ENCODE results near the gene CHST3. TPM values are rescaled to one million over a fixed set of nuclear protein-coding genes. Genes with fewer than 3 reads are reported as not detected.

CHST3 gene
- total and polyA plus RNA-seq, 2 experiments from 2014 or later: 1.9 to 22.5 TPM

GRCh38 chr10:71990706-71991269 lies 26.6 kb downstream of the CHST3 start:
- DNase-seq (ENCODE audit: low read depth in 1 of 2, low spot score in 1 of 2): peak in 1 of 2 donors; percentile 20

DNA sequence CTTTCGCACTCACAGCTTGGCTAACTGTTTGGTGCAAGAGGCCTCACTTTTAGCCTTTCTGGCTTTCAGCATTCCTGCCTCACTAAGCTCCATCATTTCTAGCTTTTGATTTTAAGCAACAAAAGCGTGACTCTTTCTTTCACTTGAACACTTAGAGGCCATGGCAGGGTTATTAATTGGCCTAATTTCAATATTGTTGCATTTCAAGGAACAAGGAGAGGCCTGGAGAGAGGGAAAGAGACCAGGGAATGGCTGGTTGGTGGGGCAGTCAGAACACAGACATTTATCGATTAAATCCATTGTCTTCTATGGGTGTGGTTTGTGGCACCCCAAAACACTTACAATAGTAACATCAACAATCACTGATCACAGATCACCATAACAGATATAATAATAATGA lies 31.3 kb downstream of the CHST3 start:
- no peaks in the 10 kb centered on the region for H3K9me3 ChIP-seq (ENCODE audit: low read depth)
- DNase-seq (ENCODE audit: low read depth in 1 of 2, low spot score in 1 of 2): no peak
- no peak overlapping the region for H3K27ac ChIP-seq
- H3K27me3 ChIP-seq: no peaks in the 10 kb centered on the region
- H3K4me1 ChIP-seq (ENCODE audit: low read depth): peaks cover 11% of the 10 kb centered on the region
- no peaks in the 10 kb centered on the region for H3K36me3 ChIP-seq
- no peak overlapping the region for H3K4me3 ChIP-seq
- TF ChIP-seq, protein P1, sequence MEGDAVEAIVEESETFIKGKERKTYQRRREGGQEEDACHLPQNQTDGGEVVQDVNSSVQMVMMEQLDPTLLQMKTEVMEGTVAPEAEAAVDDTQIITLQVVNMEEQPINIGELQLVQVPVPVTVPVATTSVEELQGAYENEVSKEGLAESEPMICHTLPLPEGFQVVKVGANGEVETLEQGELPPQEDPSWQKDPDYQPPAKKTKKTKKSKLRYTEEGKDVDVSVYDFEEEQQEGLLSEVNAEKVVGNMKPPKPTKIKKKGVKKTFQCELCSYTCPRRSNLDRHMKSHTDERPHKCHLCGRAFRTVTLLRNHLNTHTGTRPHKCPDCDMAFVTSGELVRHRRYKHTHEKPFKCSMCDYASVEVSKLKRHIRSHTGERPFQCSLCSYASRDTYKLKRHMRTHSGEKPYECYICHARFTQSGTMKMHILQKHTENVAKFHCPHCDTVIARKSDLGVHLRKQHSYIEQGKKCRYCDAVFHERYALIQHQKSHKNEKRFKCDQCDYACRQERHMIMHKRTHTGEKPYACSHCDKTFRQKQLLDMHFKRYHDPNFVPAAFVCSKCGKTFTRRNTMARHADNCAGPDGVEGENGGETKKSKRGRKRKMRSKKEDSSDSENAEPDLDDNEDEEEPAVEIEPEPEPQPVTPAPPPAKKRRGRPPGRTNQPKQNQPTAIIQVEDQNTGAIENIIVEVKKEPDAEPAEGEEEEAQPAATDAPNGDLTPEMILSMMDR (IDR thresholded peaks at IDR 0.05; ENCODE audit: low read depth, low read length): no peak

More at GRCh38 chr10:71990706-71991269, 26.6 kb downstream of the CHST3 start:
- no peak overlapping the region for H3K4me3 ChIP-seq
- no peaks in the 10 kb centered on the region for H3K27me3 ChIP-seq
- no peaks in the 10 kb centered on the region for H3K9me3 ChIP-seq (ENCODE audit: low read depth)
- H3K36me3 ChIP-seq: no peaks in the 10 kb centered on the region
- TF ChIP-seq, protein P1 (IDR thresholded peaks at IDR 0.05; ENCODE audit: low read depth, low read length): no peak
- H3K4me1 ChIP-seq (ENCODE audit: low read depth): peaks cover 7% of the 10 kb centered on the region
- no peak overlapping the region for H3K27ac ChIP-seq

GRCh38 chr10:71995887-71996575 lies 31.8 kb downstream of the CHST3 start:
- peak in 1 of 2 donors; percentile 12 for DNase-seq (ENCODE audit: low read depth in 1 of 2, low spot score in 1 of 2)
- H3K36me3 ChIP-seq: no peaks in the 10 kb centered on the region
- no peaks in the 10 kb centered on the region for H3K27me3 ChIP-seq
- no peak overlapping the region for H3K27ac ChIP-seq
- TF ChIP-seq, protein P1 (IDR thresholded peaks at IDR 0.05; ENCODE audit: low read depth, low read length): no peak
- no peaks in the 10 kb centered on the region for H3K9me3 ChIP-seq (ENCODE audit: low read depth)
- peaks cover 11% of the 10 kb centered on the region for H3K4me1 ChIP-seq (ENCODE audit: low read depth)
- H3K4me3 ChIP-seq: no peak overlapping the region

GRCh38 chr10:71996592-71997371 lies 32.6 kb downstream of the CHST3 start:
- H3K36me3 ChIP-seq: no peaks in the 10 kb centered on the region
- H3K9me3 ChIP-seq (ENCODE audit: low read depth): no peaks in the 10 kb centered on the region
- H3K27ac ChIP-seq: no peak overlapping the region
- TF ChIP-seq, protein P1 (IDR thresholded peaks at IDR 0.05; ENCODE audit: low read depth, low read length): no peak
- H3K4me1 ChIP-seq (ENCODE audit: low read depth): peaks cover 11% of the 10 kb centered on the region
- no peaks in the 10 kb centered on the region for H3K27me3 ChIP-seq
- no peak overlapping the region for H3K4me3 ChIP-seq
- no peak for DNase-seq (ENCODE audit: low read depth in 1 of 2, low spot score in 1 of 2)

DNA sequence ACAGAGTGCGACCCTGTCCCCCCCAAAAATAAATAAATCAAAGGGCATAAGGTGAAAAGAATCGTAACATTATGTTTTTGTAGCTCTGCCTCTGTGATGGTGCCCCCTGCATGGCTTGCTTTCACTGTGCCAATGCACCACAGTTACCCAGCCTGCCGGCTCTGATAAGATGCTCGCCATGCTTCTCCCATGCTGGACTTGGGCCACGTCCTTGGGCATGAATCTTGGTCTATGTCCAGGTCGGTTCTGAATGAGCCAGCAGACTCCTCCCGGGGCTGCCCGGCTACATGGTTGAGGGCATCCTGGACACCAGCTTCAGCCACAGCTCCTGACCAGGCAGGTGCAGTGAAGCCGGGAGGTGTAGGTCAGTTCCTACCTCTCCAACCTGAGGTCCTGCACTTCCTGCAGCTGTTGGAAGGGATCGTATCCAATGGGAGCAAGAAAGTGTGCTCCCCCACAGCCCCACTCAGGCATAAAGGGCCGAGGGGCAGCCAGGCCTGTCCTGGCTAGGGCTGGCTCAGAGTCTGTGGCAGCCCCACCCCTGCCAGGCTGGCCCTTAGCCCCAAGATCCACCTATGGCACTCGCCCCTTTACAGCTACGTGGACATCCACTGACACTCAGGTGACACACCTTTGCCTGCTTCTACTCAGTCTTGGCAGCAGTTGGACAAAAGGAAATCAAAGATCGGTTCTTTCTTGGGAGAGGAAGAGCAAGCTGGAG lies 34.1 kb downstream of the CHST3 start:
- TF ChIP-seq, protein P1 (IDR thresholded peaks at IDR 0.05; ENCODE audit: low read depth, low read length): no peak
- H3K27ac ChIP-seq: no peak overlapping the region
- H3K36me3 ChIP-seq: no peaks in the 10 kb centered on the region
- peak in 1 of 2 donors; percentile 27 for DNase-seq (ENCODE audit: low read depth in 1 of 2, low spot score in 1 of 2)
- peaks cover 11% of the 10 kb centered on the region for H3K4me1 ChIP-seq (ENCODE audit: low read depth)
- no peaks in the 10 kb centered on the region for H3K27me3 ChIP-seq
- H3K9me3 ChIP-seq (ENCODE audit: low read depth): no peaks in the 10 kb centered on the region
- H3K4me3 ChIP-seq: no peak overlapping the region
